Stimulated activated CD4-positive, alpha-beta T cell treated with anti-CD3 and anti-CD28 coated beads, TNF-alpha, amount 100 ng/mL, for 48 hours (primary cell): ENCODE results near the gene ADGRA3.

Source experiments
- DNase-seq, 3 donors: peaks; one replicate each; pipeline ENCODE4 v3.0.0-alpha.2; 2020; ENCODE audit warnings: low read depth in 3 of 3

Gene ADGRA3

DNA sequence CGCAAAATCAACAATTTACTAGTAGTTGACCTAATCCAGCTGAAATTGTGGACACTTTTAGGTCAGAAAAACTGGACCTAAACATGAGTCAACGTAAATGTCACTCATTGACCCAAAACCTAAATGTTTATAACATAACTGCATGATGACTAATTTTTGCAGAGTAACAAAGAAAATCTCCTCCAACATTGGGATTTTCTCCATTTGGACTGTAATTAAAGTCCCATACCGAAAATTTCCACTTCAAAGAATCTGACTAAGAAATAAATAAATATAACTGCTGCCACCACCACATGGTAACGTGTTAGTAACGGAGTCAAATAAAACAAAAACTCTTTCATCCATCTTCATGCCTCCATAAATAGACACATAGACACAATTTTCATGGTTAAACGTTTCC, 1.9 kb downstream of the ADGRA3 start:
- no peak for DNase-seq

- no peak for DNase-seq
These were observed 3.6 kb downstream of the ADGRA3 start for GRCh38 chr4:22512306-22512705.

- no peak for DNase-seq
These were observed 5.1 kb downstream of the ADGRA3 start for GRCh38 chr4:22510750-22511149.

- DNase-seq: no peak
These were observed 7.5 kb downstream of the ADGRA3 start for GRCh38 chr4:22508376-22508775.

DNA sequence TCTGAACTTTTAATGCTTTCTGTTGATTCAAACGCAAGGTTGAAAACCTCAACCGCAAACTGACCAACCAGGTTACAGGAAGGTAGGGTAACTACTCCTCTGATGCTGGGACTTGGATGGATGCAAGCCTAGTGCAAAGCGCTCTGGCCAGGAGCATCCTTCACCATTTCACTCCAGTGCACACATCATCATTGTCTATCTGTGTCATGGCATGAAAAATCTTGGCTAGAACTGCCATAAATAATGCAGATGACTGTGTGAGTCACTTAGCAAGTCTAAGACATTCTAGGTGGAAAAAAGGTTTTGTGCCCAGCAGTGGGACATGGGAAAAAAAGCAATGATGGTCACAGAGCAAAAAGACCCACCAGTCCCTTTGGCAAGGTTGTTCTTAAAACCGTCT, 10.9 kb downstream of the ADGRA3 start:
- no peak for DNase-seq

GRCh38 chr4:22504447-22504846, 11.4 kb downstream of the ADGRA3 start:
- DNase-seq: no peak

DNA sequence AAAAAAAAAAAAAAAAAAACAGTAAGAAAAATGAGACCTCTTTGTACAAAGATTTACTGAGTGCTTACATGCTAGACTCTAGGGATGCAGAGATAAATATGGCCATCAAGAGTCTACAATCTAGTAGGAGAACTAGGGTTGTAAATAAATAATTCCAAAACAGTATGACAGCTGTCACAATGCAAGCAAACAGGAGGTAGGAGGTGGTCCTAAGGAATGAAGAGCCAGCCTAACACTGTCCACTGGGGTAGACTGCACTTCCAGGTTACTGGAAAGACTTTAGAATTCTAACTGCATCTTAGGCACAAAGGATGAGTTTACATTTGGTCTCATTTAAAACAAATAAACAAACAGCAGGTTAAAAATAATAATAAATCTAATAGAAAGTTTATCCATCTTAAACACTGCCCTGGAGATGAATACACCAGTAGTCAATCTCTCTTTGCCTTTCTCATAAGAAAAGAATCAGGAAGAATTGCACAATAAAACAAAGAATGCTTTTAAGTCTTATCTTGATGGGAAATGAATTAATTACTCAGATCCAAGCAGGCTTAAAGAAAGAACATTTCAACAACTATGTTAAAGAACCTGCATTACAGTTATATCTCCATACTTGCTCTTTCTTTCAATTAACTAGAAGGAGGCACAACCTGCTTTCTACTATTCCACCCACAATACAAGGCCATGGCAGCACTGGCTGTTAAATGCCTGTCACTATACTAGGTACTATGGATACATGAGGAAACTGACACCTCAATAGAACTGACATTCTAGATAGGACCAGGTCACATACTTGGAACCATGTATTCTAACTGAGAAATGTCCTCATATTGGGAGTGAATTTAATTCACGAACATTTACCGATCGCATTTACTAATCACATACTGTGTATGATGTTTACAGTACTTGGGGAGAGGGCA, 12.7 kb downstream of the ADGRA3 start:
- DNase-seq: no peak

DNA sequence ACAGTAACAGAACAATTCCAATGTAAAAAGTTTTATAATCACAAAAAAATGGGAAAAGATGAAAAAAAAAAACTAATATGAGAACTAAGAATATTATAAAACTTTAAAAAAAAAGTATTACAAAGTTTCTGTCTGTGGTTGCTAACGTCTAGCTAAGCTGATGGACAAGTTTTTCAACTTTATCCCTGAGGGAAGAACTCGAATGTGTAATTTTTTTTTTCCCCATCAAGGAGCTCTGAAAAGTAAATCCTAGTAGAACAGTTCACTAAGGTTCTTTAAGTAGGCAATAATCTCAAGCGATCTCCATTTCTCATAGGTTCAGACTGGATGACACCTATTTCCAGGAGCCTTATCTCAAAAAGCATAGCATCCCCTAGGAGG, 14.2 kb downstream of the ADGRA3 start:
- no peak for DNase-seq

- DNase-seq: peak in 2 of 3 donors; percentile 23 to 29
These were observed 14.8 kb downstream of the ADGRA3 start for GRCh38 chr4:22500831-22501714.

- no peak for DNase-seq
These were observed 15.7 kb downstream of the ADGRA3 start for GRCh38 chr4:22500128-22500611.

- DNase-seq: no peak
These were observed 17.0 kb downstream of the ADGRA3 start for GRCh38 chr4:22498866-22499265.

- no peak for DNase-seq
These were observed 19.6 kb downstream of the ADGRA3 start for GRCh38 chr4:22496165-22496813.

GRCh38 chr4:22493523-22493922, 22.3 kb downstream of the ADGRA3 start:
- no peak for DNase-seq

DNA sequence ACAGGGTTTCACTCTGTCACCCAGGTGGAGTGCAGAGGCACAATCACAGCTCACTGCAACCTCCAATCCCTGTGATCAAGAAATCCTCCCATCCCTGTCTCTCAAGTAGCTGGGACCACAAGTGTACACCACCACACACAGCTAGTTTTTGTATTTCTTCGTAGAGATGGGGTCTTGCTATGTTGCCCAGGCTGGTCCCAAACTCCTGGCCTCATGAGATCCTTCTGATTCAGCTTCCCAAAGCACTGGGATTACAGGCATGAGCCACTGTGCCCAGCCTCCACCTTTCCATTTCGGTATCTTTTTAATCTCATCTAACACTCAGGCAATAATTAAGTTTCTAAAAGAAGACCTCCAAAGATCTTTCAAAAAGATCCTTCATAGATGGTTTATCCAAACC, 22.9 kb downstream of the ADGRA3 start:
- DNase-seq: no peak

GRCh38 chr4:22491939-22492338, 23.9 kb downstream of the ADGRA3 start:
- no peak for DNase-seq

- DNase-seq: no peak
These were observed 25.0 kb downstream of the ADGRA3 start for GRCh38 chr4:22490718-22491315.

DNA sequence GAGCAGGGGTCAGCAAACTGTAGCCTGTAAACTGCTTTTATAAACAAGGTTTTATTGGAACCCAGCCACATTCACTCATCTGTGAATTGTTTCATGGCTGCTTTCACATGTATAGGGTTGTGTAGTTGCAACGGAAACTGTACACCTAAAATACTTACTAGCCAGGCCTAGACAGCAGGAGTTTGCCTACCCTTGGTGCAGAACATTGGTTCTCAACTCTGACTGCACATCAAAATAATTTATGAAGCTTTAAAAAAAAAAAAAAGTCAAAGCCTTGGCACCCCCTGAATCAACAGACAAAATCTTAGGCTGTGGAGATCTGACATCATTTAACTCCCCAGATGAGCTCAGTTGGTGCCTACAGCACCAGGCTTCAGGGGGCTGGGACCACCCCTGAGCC, 27.8 kb downstream of the ADGRA3 start:
- no peak for DNase-seq

- no peak for DNase-seq
These were observed 28.5 kb downstream of the ADGRA3 start for GRCh38 chr4:22487328-22487727.

DNA sequence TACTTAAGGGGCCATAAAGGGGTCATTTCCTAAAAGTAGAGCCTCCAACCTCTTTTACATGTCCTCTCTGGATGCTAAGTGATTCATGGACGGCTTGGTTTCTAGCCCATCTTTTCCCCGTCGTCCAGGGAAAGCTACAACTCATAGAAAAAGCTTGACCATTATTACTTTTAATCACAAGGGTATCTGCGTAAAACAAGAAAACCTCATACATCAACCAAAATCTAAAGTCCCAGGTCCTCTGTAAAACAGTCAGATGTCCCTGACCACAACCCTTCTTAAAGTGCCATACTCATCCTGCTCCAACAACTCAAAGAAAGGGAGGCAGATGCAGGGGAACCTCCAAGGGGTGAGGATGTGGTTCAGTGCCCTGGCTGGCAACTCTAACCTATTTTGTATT, 29.6 kb downstream of the ADGRA3 start:
- DNase-seq: no peak

- no peak for DNase-seq
These were observed 30.1 kb downstream of the ADGRA3 start for GRCh38 chr4:22485737-22486136.

- no peak for DNase-seq
These were observed 32.3 kb downstream of the ADGRA3 start for GRCh38 chr4:22483551-22483981.
